Activated CD4-positive, alpha-beta T cell treated with anti-CD3 and anti-CD28 coated beads for 1 hour (primary cell): ENCODE measurements around the gene GJA10.

Source experiments
- DNase-seq: peaks from one replicate; pipeline ENCODE4 v3.0.0-alpha.2; 2020

GJA10 gene

DNA sequence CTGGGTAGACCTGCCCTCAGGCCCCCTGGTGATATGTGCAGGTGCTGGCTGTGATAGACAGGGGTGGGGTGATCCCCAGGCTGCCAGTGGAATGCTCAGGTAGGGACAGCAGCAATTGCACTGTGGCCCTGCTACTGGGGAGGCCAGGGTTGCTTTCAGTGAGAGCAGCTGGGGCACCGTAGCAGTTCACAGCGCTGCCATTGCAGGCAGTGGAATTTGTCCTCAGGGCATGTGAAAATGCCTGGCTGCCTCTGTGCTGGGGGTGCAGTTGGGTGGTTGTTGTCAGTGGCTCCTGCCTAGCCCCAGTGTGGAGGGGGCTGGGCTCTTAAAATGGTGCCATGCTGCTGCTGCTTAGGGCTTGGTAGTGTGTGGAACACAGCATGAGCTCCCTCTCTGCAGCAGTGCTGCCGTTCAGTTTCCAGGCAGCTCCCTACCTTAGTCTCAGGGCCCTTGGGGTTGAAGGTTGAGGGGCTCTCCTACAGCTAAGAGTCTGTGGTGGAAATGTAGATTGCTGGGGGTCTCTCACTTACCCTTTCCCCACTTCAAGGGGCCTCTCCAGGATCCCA, 23.6 kb downstream of the GJA10 start:
- DNase-seq = no peak

DNA sequence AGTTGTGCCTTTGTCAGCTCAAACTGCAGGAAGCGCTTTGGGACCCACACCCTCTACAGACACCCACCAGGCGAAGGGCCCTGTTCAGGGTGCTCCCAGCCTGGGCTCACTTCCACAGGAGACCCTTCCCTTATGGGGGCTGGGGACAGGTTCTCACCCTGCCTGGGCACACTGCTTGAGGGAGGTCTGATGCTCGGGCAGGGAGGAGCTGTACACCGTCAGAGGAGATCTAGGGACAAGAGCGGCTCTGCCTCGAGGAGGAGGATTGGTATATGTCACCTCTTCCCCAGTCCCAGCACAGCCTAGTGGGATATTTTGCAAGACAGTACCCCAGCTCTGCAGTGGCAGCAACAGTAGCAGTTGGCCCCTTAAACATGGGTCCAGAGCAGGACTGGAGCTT, 26.9 kb downstream of the GJA10 start:
- DNase-seq = no peak

DNA sequence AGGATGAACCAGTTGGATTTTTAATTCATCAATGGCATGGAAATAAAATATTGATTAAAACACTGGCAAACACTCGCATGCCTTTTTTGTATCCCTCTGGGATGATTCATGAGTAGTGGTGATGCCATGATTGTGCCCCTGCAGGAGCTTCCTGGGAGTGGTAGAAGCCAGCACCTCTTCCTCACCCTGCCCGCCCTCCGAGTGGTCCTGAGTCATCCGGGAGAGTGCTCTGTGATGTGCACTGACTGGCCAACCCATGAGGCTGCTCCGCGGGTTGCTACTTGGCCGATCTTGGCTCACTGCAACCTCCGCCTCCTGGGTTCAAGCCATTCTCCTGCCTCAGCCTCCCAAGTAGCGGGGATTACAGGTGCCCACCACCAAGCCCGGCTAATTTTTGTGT, 27.4 kb downstream of the GJA10 start:
- DNase-seq = no peak

DNA sequence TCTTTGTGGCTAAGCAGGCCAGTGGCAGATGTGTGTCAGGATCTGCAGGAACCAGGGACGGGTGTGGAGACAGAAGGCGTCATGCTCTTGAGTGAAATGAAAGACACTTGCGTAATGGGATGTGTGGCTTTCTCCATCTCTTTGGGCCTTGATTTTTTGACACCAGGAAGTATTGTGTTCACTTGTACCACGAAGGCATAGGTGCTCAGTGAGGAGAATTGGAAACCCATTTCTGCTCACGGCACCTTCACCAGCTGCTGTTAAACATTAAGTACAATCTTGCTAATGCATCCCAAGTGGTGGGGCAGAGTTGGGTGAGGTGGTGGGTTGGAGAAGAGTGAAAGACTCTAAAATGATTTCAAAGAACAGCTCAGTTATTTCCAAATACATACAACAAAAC, 30.0 kb downstream of the GJA10 start:
- DNase-seq = no peak

DNA sequence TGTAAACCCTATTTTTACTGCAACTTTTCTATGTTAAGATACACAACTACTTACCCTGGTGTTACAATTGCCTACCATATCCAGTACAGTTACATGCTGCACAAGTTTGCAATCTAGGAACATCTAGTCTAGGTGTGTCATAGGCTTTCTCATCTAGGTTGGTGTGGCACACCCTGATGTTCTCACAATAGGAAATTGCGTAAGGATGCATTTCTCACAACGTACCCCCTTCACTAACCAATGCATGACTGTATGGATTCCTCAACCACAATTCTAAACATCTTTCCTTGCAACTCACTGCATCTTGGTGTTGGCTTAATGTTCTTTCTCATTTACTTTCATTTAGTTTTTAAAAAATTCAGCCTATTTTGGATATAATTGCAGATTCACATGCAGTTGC, 31.6 kb downstream of the GJA10 start:
- DNase-seq = no peak

DNA sequence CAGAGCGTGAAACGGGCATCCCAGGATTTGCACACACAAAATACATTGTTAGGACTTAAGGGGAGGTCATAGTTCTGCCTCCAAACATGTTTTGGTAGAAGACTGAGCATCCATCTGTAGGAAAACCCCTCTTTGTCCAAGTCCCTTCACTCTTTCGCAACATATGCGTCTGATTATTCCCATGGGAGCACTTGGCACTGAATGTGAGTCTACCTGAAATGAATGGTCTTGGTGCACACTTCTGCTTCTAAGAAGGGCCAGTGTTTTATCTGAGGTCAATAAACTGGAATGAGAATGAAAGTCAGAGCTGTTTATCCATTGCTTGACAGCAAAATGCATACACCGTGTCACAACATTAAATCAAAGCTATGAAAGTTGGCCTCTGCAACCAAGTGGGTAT, 33.0 kb downstream of the GJA10 start:
- DNase-seq = no peak

DNA sequence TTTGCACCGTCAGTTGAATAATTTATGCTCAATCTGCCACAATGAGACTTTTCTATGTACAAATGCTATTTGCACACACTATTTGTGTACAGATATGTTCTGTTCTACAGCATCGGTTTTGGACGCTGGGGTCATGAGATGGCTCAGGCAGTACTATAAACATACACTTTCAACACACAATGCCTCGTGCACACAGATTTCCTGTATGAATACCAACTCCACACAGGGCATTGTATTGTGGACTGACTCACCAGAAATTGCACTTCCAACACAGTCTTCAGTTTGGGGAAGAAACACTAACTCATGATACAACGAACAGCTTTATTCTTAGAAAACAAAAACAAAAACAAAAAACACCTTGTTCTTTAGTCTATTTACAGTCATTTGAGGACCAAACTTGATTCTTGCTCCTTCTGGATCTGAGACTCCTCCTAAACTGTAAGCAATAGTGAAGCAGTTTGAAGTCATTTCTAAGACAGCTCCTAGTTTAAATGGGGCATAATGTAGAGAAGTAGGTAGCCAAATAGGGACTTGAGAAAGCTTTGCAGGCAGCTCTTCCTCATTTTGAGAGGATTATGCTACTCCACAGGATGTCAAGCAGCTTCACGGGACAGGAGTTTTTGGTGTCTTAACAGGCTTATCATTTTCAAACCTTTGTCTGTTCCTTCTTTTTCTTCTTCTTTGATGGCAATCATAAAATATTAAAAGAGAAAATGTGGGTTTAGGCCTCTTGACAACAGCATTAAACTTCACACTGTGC, 33.7 kb downstream of the GJA10 start:
- no peak for DNase-seq

DNA sequence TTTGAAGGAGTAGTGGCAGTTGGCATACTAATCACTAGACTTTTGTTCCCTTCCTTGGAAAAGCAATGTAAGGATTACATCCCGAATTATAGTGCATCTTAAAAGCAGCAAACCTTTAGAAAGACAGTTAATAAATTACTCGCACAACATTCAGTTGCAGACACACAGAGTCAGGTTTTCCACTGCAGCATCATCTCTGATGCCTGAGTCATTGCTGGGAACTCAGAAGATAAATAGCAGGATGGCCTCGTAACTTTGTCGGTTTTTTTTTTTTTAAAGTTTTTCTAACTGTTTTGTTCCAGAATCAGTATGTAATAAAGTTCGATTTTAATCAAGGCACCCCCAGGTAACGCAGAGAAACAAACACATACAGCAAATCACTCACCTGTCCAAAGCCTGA, 34.3 kb downstream of the GJA10 start:
- DNase-seq = no peak

DNA sequence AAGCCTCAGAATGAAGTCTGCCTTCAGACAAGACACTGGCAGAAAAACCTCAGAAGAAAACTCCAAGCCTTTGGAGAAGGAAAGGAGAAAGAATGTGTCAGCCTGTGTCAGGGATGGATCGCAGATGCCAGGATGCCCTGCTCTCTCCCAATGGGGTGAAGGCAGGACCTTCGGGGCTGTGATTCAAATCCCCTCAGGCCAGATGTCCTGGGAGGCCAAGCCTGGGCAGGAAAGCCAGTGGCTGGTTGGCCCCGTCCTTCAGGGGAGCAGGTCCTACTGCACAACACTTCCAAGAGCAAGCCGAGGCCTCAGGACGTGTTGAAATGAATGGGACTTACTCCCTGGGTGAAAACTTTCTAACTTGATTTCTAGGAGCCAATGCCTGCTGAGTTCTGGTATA, 36.5 kb downstream of the GJA10 start:
- DNase-seq = no peak

DNA sequence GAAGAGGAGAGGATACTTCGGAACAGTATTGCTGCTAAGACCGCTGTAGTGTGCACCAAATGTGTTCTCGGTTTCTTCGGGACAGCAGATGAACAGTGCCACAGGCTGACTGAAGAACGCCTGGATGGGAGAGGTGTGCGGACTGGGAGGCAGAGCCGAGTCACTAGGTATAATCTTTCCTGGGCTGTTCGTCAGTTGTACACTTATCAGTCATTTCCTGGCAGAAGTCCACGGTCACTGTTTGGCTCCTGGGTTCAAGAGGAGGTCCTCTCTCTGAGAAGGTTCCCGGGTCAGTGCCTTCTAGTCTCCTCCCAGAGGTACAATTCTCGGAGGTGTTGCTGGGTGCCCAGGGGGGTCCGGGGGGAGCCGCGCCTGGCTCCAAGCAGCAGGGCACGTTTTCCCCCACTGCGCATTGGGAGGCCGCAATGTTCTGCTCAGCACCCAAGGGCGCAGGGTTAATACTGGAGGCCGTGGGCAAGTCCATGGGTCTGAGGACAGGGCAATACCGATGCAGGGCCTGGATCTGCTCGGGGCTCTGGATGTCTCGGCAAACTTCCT, 38.1 kb downstream of the GJA10 start:
- no peak for DNase-seq

DNA sequence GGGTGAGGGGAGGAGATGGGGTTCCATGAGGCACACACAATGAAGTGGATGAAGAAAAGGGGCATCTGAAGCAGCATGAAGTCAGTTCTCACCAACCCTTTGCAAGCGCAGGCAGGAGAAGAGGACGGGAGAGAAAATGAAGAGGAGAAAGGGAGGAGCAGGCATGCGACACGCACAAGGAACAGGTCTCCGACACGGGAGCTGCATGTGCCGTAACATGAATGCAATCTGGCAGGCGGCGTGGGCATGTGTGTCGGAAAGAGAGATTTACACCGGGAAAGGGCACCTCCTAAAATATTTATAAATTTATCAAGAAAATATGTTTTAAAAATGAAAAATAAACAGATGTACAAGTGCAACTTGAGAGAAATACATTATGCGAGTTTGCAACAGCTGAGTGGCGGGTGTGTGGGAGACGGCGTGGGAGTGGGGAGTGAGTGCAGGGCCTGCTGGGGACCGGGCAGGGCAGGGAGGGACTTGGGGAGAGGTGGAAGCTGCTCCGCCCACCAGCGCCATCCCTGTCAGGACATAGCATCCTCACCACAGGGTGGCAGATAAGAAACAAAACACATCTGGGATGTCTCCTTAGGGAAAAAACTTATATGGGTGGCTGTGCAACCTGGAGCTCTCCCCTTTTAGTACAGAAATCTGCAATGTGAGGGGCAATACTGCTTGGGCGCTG, 40.6 kb downstream of the GJA10 start:
- no peak for DNase-seq

DNA sequence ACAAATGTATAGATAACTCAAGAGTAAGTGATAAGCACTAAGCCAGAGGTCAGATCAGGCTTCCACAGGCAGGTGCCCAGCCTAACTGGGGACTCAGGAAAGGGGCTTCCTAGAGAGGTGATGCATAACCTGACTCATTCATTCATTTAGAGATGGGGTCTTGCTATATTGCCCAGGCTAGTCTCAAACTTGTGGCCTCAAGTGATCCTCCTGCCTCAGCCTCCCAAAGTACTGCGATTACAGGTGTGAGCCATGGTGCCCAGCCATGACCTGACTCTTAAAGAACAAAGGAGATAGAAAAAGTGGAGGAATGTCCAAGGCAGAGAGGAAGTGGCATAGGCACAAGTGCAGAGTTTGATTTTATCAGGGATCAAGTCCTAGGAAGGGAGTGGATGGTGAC, 41.9 kb downstream of the GJA10 start:
- no peak for DNase-seq

DNA sequence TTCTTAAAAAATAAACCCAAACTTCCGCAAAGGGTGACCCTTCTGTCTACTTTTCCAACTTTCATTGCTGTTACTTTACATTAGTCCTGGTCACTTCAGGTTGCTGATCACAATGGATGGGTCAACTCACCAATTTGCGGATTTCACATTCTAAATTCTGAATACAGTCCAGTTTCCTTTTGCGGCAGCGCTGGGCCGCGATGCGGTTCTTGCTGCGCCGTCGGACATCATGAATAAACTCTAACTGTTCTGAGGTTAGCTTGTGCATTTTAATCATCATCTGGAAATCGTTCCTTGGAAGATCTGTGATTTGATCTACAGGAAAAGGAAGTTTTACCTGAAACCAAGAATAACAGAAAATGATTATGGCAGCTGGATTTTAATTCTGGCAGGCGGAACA, 43.7 kb downstream of the GJA10 start:
- no peak for DNase-seq

DNA sequence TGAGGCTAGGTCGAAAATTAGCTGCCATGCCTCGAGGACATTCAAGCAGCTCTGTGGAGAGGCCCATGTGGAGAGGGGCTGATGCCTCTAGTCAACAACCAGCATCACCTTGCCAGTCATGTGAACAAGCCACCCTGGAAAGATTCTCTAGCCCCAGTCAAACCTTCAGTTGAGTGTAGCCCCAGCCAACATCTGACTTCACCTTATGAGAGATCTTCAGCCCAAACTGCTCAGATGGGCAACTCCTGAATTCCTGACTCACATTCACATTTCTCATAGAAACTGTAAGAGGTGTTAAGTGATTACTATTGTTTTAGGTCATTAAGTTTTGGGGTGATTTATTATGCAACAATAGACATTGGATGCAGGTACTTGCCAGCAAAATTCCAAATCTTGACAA, 44.9 kb downstream of the GJA10 start:
- no peak for DNase-seq

DNA sequence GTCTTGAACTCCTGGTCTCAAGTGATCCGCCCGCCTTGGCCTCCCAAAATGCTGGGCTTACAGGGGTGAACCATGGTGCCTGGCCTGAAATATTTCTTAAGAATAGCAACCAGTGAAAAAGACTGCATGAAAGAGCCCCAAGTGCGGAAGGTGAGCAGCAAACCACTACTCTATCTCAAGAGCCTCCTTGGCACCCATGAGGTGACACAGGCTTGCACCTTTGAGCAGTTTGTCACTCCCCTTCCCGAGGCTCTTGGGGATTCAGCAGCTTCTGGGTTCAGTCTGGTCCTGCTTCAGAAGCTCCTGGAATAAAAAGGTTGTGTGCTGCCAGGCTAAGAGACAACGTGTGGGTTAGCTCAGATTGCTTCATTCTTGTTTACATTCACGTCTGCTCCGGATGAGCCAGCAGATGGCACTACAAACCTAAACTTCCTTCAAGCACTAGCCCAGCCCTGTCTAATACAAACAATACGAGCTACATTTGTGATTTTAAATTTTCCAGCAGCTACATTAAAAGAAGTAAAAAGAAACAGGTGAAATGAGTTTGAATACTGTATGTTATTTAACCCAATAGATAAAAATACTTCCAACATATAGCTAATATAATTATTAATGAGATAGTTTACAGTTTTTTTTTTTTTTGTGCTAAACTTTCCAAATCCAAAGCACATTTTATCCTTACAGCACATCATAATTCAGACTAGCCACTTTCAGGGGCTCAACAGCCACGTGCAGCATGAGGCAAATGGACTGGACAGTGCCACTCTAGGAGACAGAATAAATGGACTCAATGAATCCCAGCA, 46.2 kb downstream of the GJA10 start:
- peak; percentile 55 for DNase-seq

DNA sequence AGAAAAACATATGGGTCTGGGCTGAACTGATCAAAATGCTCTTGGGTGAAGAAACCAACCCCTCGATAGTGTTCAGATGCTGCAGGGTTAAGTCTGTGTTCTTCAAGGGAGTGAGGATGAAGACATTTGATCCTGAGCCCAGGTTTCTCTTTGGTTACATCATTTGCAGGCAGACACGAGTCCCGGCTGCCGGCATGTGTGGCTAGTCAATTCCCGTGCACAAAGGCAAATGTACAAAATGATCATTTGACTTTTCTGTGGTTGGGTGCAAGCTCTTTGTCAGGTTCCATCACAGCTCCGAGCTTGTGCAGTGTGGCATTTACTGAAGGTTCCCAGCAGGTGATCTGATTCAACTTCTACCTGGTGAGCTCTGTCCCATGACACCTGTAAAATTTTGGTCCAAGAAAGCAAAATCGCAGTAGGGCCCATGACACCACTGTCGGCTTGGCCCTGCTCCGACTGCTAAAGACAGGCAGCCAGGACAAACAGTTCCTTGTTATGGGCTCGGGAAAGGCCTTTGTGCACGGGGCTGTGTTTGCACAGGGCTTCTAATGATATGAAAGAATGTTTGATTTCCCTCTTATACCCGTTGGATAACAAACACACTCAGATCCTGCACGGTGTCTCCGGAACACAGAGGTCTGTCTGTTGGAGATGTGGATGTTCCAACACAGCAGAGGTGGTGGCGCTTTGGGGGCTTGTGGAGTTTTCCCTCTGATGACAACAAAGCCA, 46.9 kb downstream of the GJA10 start:
- DNase-seq = no peak

DNA sequence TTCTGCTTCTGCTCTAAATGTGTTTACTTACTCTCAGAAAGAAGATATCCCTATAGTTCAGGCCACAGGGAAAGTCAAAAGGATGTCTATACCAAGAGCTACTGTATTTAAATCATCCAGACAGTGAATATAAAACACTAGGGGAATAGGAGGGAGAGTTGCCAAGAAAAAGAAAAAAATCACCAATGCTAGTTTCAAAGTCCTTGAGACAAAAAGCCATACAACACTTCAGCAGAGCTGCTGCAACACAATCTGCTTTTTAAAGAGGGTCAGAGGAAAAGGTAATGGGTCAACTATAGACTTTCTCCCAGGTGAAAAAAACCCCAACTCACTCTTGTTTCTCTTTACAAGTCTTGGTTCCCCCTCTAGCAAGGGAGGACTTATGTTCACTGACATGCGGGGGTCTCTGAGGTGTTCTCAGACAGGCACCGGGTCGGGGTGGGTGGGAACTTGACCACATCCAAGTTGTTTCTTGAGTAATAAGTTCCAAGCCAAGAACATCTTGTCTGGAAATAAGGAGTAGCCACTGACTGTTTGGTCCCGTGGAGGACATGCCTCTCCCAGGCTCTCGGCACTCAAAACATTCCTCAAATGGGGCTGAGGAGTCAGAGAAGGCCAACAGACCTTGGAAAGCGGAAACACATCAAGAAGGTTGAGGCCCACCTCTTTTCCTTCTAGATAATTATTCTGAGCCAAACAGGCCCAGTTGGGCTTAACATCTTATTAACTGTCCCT, 47.7 kb downstream of the GJA10 start:
- no peak for DNase-seq

DNA sequence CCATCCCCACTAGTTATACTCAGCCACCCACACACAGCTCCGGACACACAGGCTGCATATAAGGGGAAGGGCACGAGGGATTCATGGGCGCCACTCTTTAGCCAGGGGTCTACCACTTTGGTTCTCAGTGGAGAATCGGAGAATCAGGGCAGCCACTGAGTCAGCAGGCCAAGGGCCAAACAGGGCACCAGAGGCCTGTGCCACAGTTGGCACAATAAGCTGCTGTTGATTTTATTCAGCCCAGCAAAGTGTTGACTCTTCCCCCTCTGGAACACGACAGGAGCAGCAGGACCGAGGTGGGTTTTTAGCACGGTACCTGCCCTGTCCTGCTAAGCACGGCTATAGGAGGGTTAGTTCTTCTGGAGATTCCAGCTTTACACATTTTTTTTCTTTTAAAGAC, 48.3 kb downstream of the GJA10 start:
- DNase-seq = no peak

DNA sequence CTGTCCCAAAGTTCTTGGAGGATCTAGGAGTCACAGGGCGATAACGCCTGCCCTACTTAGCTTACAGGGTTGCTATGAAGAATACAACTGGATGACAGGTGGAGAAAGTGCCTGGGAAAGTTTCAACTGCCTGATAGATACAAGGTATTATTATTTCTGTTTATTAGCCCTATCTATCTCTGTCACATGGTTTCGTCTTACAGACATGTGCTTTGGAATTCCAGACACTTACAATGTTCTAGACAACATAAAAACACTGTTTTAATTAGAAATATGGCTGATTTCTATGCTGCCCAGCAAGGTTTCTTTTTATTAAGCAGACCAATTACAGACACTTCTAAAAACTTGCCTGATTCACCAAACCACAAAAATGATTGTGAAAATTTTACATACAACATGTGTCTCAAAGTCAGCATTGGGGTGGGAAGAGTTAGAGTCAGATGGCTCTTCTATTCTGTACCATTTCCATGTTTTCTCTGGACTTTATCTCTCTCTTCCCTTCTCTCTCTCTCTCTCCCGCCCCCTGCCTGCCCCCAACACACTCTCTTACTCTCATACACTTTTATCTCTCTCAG, 50.0 kb downstream of the GJA10 start:
- DNase-seq = no peak

DNA sequence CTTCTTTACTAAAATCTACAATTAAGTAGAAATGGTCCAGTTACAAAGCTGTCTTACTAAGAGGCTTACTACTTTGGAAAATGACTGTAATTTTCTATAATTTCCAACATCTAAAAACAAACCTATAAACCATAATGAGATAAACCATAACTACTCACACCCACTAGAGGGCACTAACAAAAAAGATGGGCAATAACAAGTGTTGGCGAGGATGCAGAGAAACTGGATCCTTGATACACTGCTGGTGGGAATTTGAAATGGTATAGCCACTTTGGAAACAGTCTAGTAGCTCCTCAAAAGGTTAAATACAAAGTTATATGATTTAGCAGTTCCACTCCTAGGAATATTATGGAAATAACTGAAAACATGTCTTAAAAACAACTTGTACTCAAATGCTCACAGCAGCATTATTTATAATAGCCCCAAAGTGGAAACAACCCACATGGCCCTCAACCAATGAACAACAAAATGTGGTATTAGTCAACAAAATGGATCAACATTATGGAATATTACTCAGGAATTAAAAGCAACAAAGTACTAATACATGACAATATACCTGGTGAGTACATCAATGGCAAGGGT, 50.6 kb downstream of the GJA10 start:
- no peak for DNase-seq
